ENCODE data around the gene GBE1.
"Not testable (repeated sequence)": the region's sequence is repeated elsewhere in the genome, so short reads cannot be mapped to it uniquely, and the experiment has no call there.

Gene GBE1

DNA sequence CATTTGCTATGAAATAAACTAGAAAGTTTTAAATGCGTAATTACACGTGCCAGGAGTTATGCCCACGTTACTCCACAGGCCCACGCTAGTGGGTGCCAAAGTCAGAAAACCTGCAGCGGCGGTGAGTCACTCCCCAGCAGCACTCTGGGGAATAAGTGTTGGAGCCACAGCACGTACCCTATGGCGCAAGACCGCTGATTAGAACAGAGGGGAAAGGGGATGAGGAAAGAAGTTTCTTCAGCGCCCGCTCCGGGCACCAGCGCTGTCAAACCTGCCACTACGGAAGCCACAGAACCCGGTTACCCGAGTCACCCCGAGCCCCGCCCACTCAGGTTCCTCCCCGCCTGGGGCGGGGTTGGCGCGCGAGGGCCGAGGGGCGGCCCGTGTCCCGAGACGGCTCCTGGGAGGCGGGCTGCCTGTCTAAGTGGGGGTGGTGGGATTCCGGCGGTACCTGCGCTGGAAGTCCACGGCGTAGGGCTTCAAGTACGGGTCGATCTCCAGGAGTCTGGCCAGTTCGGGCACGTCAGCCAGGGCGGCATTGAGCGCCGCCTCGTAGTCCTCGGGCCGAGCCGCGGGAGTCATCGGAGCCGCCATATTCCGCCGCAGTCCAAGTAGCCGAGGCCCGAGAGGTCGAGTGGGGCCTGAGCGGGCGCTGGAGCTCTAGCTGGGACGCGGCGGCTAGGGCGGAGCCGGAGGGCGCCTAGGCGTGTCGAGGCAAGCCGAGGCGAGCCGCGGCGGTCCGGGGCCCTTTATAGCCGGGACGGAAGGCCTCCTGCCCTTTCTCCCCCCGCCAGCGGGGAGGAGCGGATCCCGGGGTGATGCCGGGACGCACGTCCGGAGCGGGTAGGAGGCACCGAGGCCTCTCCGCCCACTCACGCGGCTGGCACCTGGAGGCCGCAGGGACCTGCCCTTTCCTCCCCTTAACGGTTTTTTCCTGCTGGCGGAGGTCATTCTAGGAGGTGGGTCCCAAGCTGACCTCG, at the start of gene GBE1:
Gene GBE1, minus strand, starts transcription at position 722 of the 980 bp plus-strand sequence. Its CDS starts 128 bp downstream, at position 594.
- DNase-seq: peak; percentile 90

DNA sequence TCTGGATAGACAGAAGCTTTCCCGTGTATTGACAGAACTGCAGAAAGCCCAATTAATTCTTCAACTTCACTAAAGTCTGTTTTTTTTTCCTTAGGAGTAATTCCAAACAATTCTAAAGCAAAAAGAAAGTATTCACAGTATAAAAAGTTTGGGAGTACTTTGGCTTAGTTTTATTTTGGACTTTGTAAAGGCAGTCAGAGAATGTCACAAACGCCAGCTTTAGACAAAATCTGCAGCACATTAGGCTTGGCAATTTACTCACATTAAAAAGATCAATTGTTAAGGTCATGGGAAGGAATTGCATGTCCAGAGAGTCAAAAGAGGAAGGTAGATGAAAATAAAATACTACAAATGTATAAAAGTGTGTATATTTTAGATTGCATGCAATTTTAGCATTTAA, 47.5 kb upstream of the GBE1 start:
- DNase-seq: no peak

DNA sequence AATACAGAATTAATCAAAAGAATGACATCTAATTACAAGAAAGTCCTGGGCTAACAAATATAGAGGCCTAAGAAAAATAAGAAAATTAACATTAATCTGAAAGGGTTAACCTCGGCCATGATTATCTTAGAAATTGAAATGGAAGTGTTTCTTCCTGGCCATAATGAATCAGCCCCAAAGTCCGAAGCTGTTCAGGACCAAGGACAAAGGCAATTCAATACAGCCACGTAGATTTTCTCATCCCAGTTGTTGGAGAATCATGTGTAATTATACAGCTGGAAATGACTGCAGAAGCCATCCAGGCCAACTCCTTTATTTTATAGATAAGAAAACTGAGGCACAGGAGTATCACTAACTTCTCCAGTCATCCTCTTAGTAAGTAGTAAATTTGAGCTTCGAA, 38.0 kb upstream of the GBE1 start:
- DNase-seq: no peak

DNA sequence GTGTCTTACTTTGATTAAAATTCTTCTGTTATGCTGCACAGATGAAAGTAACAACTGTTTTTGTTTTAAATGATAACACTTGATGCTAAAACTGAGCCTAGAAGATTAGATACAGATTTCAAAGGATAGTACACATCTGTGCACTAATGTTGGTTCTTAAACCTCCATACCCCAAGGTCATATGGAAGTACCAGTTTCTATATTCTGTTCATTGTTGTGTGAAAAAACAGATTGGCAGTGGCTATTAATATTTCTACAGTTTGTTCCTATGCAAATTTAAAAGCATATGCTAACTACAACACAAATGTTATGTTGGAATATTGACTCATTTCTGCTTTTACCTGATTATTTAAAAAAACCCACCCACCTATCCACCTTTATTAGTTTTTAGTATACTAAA, 32.0 kb upstream of the GBE1 start:
- DNase-seq: no peak

DNA sequence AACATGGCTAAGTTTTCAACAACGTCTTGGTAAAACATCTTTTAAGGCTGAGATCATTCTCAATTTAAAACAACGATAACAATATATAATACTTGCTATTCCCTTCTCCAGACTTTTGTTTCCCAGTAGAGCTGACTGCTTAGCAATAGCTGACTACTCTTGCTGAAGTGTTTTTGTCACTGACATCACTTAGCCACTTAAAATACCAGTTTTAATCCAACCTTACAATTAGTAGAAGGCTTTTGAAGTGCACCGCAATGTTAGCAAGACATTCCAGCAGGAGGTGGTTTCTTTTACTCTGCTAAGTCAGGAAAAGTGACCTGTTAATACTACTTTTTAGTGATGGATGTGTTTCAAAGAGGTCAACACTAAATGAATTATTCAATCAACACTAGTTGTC, 28.7 kb upstream of the GBE1 start:
- no peak for DNase-seq

DNA sequence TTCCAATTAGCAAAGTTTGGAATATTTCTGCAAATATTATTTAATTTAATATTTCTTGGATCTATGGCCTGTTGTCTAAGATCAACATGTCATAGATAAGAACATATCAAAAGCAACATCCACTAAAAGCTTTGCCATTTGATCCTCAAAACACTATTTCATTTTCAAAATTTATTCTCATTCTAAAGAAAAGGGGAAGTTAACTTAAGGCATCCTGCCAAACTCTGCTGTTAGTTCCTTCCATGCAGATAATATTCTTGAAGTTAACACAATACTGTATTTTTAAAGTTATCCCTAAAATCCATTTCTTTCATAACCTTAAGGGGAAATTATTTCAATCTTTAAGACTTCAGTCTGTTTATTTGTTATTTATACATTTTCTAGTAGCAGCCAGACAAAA, 28.2 kb upstream of the GBE1 start:
- DNase-seq: no peak

DNA sequence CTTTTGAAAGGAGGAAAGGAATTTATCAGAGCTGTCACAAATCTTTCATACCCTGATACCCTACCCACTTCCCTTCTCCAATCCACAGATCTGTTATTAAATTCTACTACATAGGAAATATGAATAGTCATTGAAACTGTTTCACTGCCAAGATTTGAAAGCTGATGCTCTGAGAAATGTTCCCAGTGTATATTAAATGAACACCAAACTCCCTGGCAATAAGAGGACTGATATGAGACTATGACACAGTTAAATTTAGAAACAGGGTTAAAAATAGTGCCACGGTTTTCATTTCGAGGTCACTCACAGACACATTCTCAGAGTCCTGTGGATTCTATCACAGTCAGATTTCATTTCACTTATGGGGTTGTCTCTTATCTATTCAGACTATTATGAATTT, 27.2 kb upstream of the GBE1 start:
- DNase-seq: no peak

DNA sequence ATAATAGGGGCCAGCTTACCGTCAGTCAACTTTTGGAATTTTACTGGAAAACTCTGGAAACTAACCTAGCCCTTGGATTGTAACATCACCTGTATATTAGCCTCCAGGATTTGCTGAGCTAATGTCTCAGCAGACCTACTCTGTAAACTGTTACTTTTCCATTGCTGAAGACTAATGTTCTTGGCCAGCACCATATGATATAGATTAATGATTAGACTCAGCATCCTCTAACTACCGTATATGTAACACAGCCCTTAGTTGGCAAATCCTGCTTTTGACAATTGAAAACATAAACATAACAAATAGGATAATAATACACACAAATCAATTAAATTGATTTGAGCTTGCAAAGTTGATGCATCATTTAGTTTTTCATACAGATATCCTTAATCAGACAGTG, 26.6 kb upstream of the GBE1 start:
- DNase-seq: no peak

DNA sequence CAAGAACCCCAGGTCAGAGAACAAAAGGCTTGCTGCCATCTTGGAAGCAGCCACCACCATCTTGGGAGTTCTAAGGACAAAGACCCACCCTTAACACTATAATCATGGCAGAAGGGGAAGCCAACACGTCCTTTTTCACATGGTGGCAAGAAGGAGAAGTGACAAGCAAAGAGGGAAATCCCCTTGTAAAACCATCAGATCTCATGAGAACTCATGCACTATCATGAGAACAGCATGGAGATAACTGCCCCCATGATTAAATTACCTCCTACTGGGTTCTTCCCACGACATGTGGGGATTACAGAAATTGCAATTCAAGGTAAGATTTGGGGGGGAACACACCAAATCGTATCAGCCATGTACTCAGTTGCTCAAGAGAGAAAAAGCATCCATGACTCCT, 21.1 kb upstream of the GBE1 start:
- no peak for DNase-seq

DNA sequence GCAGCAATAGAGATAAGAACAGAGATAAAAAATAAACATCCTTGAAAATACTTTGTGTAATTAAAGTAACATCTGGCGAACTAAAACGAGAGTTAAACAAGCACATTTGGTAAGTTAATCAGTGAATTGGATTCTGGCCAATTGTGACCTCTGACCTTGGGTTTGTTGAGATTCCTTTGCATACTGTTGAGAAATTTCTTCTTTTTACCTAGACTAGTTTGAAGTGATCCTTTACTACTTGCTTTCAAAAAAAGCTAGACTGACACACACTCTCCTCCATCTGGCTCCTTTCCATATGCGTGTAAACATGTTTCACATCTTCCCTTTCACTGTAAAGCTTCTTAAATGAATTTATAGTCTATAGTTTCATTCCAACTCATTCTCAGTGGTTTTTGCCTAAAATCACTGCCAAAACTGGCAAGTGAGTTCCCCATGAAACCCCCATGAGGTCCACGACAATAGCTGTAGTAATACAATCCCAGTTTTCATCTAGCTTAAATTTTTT, 17.3 kb upstream of the GBE1 start:
- no peak for DNase-seq

DNA sequence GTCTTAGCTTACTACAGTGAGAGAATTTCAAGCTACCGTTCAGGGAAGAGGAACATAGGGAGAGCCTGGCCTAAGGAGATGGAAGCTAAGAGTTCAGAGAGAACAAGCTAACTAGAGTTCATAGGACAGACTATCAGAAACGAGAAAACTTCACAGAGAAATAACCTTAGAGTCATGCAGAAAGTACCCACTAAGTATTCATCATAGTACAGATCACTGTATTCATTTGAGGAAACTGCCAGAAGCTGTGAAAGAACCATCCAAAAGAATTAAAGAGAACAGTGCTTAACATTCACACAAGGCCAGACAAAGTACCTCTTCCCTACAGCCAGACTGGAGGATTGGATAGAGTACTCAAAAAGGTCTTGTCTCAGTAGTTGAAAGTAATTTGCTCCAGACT, 15.2 kb upstream of the GBE1 start:
- no peak for DNase-seq

DNA sequence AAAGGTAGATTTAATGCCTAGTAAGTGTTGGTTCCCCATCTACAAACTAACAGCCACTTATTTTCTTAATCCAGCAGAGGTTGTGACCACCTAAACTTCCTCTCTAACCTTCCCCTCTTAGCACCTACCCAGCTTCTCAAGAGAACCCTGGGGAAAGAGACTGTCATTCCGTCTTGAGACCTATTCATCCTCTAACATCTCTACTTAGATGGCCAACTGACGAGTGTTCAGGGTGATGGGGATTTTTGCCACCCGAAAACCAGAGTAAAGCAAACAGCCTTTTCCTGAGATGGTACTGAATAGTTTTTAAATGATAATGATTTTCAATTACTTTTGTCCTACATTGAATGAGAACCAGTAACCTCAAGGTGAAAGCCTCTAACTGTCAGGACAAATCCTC, 9.3 kb upstream of the GBE1 start:
- DNase-seq: no peak

DNA sequence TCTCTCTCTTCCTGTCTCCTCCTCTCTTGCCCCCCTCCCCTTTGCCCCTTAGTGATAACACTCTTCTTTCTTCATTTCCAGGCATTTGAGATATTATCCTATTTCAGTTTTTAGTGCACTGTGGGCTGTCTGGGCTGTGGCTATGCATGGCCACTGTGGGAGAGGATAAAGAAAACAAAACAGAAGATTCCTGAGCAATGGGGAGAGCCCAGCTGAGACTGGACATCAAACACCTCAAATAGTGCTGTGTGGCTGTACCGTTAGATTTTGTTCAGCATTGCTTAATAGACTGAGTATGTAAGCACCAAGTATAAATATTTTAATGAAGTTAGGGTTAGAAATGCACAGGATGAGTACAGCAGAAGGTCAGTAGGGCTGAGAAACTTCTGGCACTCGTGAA, 7.9 kb upstream of the GBE1 start:
- no peak for DNase-seq

DNA sequence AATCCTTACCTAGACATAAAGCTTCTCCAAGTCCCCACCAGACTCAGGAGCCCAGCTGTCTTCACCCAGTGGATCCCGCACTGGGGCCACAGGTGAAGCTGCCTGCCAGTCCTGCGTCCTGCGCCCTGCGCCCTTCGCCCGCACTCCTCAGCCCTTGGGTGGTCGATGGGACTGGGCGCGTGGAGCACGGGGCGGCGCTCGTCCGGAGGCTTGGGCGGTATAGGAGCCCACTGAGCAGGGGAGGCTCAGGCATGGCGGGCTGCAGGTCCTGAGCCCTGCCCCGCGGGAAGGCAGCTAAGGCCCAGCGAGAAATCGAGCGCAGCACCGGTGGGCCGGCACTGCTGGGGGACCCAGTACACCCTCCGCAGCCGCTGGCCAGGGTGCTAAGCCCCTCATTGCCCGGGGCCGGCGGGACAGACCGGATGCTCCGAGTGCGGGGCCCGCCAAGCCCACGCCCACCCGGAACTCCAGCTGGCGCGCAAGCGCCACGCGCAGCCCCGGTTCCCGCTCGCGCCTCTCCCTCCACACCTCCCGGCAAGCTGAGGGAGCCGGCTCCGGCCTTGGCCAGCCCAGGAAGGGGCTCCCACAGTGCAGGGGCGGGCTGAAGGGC, 5.9 kb upstream of the GBE1 start:
- not testable (repeated sequence) for DNase-seq

DNA sequence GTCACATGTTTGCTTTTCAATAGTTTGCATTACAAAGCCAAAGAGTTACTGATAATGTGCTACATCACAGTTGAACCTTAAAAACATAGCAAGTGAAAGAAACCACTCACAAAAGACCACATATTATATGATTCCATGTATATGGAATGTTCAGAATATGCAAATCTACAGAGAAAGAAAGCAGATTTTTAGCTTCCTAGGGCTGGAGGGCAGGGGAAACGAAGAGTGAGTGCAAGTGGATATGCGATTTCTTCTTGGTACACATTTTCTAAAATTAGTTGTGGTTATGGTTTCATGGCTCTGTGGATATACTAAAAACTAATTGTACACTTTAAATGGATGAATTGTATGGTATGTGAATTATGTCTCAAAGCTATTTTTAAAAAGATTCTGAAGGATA, 4.0 kb upstream of the GBE1 start:
- no peak for DNase-seq

DNA sequence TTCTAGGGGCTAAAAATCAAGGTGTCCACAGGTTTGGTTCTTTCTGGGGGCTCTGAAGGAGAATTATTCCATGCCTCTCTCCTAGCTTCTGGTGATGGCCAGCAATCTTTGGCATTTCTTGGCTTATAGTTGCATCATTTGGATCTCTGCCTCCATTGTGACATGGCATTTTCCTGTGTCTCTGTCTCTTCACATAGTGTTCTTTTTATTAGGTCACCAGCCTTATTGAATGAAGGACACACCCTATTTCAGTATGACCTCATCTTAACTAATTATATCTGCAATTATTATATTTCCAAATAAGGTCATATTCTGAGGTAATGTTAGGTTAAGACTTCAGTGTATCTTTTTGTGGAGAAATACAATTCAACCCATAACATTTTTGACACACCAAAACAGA, 3.2 kb upstream of the GBE1 start:
- DNase-seq: no peak

DNA sequence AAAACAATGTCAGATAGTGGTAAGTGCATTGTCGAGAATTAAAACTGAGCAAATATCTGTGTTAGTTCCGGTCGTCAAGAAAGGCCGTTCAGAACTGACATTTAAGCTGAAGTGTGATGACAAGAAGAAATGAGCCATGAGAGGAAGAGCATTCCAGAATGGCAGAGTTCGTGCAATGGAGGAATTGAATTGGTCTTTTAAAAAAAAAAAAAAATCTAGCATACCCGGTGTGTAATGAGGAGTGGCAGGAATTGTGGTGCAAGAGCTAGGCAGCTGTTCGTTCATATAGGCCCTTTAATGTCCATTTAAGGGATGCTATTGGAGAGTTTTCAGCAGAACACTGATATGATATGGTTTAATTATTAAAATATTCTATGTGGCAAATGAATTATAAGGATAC, 2.6 kb upstream of the GBE1 start:
- DNase-seq: no peak

DNA sequence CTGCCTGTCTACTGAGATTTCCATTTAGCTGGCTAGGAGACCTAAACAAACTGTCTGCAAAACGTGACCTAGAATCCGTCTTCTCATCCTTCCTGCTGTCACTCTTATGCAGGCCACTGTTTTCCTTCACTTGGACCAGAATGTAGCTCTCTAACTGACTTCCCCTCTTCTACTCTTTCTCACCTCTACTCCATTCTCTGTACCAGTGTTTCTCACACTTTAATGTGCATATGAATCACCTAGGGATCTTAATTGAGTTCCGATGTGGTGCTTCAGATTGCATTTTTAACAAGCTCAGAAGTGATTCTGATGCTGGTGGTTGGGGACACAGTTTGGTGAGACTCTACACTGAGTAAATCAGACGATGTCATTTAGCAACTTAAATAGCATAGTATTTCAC, 1.6 kb upstream of the GBE1 start:
- DNase-seq: no peak

DNA sequence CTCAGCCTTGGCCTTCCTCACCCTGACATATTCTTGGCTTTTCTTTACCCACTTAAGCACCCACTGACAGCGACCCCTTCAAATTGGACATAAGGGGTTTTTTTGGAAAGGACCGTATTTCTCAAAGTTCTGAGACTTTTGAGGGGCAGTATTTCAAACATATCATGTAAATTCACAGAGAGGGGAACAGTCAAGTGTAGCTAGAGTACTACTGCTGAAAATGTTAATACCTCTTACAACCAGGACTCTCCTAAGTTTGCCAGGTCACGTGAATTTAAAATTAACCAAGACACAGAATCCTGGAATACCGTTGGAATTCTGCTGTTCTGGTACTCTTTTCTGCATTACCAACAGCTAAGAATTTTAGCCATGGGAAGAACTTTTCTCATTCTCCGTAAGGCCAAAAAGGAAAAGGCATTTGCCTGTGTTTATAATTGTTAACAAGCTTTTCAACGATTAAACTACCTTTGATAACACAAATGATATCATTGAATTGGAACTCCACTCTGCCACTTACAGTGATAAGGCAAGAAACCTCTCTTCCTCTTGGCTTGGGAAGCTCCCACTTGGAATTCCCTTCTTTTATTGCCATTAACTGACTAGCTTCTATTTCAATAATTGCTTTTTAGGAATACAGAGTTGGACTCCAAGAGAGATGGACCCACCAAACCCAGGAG, 597 bp upstream of the GBE1 start:
- DNase-seq: no peak

DNA sequence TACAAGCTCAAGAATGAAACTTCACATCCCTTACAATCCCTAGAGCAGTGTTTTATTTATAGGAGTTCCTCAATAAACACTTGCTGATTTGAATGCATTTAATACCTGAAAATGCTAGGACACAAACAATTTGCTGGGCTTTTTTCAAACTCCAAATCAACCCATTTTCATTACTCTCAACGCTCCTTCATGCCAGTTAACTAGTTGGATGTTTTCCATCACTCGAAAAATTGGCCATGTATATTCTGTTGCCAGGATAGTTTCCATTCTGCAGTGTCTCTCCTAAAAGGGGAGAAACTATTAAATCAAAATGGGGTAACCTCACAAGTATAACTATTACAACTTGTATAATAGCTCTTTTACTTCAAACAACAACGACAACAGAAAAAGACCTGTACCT, 1.2 kb downstream of the GBE1 start:
- DNase-seq: no peak

DNA sequence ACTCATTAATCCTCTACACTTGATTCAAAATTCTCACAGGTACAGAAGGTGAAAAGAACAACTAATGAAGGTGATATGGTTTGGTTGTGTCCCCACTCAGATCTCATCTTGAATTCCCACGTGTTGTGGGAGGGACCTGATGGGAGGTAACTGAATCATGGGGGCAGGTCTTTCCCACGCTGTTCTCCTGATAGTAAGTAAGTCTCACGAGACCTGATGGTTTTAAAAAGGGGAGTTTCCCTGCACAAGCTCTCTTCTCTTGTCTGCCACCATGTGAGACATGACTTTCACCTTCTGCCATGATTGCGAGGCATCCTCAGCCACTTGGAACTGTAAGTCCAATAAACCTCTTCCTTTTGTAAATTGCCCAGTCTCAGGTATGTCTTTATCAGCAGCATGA, 2.7 kb downstream of the GBE1 start:
- DNase-seq: not testable (repeated sequence)

DNA sequence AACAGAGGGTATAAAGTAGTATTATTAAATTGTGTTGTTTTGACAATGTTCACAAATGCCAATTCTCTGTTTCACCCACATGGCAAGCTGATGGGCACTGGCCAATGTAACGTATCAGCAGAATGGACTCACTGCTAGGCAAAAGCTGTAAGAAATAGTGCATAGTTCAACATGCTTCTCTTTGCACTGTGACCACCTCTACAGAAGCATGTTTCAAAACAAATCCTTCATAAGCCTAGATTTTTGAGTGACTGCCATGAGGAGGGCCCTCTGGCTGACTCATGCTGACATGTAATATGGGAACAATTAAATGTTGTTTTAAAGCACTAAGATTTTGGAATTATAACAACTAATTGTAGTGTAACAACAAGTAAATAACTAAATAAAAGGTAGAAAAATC, 3.2 kb downstream of the GBE1 start:
- no peak for DNase-seq

DNA sequence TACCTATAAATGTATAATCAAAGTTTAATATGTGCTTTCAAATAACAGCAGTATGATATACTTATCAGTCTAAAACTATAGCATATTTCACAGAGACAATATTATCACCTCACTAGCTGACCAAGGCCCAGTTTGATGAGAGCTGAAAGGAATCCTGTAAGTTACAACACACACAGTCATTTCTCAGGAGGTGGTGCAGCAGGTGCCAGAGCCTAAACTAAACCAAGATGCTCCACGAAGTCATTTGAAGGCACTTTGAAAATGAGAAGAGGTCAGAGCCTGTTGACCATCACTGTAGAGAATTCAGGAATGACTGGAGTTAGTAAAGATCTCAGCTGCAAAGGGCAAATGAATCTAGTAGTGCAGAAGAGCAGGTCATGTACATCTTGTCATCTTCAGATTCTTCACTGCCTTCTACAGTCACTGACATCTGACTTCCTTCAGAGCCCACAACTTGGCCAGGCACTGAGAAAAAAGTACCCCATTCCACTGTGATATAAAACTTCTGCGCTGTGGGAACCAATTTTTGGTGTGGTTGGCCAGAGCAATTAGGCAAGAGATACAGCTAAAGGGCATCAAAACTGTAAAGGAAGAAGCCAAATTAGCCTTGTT, 7.9 kb downstream of the GBE1 start:
- no peak for DNase-seq

Data from stimulated activated CD4-positive, alpha-beta T cell treated with anti-CD3 and anti-CD28 coated beads, Interleukin-15, amount 100 ng/mL, for 24 hours (primary cell).